ENCODE data around the gene CNPY4.
A peak's percentile ranks its signal among the peaks of the same experiment; 100 is the strongest.

Gene CNPY4

DNA sequence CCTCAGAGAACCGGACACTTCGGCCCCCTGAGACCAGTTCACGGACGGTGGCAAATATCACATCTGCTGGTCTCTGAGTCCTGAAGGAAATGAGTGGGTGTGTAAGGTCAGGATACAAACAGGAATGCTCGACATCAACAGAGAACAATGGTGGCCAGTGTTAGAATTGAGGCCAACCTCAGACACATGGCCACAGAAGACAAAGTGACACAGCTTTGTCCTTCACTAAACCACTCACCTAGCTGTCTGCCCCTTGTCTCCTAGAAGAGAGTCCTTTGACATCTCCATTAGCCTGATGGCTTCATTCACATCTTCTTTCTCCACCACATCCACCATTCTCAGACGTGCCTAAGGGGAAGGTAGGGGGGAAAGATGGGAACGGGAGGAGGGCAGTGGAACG, 26.4 kb upstream of the CNPY4 start:
- DNase-seq: no peak

DNA sequence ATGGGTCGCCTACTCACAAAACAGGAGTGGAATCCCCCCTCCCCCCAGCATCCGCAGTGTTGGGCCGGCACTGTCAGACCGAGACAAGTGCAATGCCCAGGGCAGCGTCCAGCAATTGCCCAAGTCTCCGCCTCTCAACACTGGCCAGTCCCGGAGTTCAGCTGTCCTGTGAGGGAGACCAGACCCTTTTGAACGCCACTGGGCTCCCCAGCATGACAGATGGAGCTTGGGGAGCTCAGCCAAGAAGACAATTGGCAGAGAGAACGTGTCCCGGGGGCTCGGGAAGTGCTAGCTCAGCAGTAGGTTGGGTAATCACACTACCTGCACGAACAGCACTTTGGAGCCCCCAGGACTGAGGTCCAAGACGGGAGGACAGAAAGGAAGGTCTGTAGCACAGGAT, 25.9 kb upstream of the CNPY4 start:
- no peak for DNase-seq

DNA sequence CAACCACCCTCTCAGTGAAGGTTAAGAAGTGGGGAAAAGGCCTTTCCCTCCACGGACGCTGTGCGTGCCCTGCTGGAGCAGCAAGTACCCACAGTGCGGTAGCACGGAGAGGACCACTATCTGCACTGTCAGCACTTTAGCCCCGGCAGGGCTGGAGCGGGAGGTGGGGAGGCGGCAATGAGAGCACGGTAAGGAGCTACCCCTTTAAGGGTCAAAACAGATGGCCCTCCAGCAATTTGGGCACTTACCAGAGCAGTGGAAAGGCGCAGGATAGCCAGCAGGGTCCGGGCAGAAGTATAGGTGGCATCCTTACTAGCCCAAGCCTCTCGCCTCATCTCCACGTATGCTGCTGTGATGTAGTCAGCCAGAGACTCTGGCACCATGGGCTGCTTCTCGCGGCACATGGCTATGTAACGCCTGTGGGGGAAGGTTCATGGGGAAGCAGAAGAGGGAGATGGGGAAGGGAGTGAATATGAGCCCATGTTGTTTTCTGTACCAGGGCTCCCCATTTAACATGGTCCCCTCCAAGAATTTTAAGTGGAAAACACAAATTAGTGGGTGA, 25.4 kb upstream of the CNPY4 start:
- no peak for DNase-seq

DNA sequence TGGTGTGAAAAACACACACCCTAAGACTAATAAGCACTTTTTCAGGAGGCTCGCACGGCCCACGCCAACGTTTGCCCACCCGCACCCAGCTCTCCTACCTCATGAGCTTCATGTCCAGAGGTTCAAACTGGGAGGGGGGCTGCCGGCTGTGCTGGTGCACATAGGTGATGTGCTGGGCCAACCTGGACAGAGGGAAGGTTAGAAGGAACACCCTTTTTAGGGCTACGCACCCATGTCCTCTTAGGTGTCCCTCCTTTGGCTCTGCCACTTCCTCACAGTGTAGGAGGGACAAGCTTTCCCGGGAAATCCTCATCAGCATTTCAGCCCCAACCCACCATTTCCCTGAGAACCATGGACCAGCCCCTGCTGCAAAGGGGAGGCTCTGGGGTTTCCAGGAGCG, 24.1 kb upstream of the CNPY4 start:
- no peak for DNase-seq

DNA sequence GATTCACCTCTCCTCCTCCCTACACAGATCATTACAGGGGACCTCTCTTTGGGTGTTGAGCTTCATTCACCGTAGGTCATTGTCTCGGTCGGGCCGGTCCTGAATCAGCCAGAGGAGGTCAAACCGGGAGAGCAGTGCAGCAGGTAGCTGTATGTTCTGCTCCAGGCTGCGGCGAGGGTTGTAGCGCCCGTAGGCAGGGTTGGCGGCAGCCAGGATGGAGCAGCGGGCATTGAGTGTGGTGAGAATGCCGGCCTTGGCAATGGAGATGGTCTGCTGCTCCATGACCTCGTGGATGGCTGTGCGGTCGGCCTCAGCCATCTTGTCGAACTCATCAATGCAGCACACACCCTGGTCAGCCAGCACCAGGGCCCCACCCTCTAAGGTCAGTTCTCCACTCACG, 23.7 kb upstream of the CNPY4 start:
- no peak for DNase-seq

DNA sequence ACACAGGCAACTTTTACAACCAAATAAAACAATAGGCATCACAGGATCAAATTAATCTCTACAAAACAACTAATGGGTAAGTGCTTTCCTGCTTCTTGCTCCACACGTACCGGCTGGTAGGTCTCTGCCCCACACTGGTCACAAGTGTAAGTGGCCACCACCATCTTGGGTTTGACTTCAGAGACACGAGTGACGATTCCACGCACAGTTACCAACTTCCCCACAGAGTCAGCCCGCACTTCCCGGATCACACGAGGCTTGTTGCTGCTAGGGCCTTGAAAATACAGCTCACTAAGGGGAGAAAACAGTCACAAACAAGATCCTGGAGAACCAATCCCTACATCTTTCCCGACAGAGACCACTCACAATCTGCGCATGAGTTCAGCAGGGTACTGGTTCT, 20.5 kb upstream of the CNPY4 start:
- DNase-seq: no peak

DNA sequence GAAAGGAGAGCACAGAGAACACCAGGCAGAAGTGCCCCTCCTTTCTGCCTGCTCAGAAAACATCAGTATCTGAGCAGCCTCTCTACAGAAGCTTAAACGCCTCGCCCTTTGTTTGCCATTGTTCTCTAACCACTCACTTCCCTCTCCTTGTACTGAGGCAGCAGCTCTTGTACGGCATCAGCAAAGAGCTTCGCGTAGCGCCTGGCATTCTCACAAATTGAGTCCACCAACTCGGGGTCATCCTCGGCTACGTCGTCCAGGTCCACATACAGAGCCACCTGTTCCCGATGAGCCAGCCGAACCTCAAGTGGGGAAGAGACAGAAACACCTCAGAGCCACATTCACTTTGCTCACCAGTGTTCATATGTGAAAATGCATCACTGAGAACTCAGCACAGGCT, 20.0 kb upstream of the CNPY4 start:
- DNase-seq: no peak

DNA sequence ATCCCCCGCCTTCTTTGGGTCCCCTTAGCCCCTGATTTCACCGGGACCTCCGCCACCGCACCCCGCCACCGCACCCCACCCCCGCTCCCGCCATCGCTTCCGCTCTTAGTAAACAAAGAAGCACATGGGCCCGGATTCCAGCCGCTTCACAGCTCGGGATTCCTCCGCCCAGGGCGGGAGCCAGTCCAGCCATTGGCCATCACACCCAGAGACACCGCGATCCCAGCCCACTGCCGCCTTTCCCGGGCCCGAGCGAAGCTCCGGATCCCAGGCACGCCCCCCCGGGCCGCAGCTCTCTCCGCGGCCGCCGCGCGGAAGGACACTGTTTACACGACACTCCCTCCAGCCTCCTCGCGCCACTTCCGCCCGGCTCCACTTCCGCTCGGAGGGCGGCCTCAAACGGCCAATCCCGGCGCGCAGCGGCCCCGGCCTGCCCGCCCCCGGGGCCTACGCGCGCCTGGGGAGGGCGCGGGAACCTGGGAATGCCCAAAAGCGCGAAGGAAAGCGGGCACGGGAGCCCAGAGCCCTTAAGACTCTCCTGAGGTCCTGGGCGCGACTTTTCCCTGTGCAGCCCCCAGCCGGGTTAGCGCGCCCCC, 18.9 kb upstream of the CNPY4 start:
- peak; percentile 84 for DNase-seq

DNA sequence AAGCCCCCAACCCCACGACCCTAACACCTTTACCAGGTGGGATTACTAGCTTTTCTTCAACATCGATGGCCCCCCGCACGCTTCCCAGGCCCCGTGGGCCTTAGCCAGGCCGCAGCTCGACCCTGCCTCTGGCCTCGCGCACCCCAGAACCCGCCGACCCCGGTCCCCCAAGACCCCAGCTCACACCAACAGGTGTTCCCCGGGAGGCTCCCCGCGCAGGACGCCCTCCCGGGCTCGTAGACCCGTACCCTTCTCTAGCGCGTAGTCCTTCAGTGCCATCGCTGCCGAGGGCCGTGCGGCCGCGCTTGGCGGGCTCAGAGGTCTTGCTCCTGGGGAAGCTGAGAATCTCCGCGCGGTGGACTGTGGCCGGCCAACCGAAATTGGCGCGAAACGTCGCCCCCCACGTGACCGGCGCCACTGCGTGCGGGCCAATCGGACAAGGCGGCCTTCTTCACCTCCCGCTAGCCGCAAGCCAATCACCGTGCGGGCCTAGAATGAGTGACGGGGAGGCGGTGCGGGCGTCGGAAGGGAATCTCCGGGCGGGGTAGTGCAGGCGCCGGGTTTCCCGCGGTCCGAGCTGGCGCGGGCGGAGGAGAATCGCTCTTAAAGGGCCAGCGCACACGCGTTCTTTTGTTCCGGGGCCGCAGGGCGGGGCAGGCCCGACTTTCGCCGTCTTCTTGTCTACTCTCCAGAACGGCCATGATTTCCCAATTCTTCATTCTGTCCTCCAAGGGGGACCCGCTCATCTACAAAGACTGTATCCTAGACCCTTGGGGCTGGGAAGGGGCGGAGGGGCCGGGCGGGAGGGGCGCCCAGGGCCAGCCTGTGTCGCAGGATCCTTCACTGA, 18.2 kb upstream of the CNPY4 start, which contains the start of the genes AP4M1 and MCM7:
Gene AP4M1 (plus strand): TSS at position 628 of the 847 bp plus-strand sequence. CDS start 72 bp downstream, at position 700.
Gene MCM7 (minus strand): TSS at position 382 of the 847 bp plus-strand sequence. CDS start 103 bp downstream, at position 279.
- DNase-seq: peak; percentile 96

DNA sequence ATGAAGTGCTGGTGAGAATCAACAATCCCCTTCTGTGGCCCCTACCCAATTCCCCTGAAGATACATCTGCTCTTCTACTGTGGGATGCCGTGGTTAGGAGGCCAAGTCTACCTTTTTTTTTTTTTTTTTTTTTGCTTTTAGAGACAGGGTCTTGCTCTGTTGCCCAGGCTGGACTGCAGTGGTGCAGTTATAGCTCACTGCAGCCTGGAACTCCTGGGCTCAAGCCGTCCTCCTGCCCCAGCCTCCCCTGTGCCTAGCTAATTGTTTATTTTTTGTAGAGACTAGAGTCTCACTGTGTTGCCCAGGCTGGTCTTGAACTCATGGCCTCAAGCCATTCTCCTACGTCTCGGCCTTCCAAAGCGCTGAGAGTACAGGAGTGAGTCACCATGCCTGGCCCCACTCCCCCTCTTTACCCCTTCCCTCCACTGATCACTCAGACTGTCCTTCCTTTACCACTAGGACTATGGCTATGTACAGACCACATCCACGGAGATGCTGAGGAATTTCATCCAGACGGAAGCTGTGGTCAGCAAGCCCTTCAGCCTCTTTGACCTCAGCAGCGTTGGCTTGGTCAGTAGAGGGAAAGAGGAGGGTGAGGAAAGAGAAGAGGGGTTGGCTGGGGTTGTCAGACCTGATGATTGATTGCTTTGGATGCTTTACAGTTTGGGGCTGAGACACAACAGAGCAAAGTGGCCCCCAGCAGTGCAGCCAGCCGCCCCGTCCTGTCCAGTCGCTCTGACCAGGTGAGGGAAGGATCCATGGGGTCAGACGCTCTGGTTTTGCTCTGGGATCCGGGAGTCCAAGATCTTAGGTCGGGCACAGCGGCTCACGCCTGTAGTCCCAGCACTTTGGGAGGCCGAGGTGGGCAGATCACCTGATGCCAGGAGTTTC, 16.2 kb upstream of the CNPY4 start:
- DNase-seq: no peak

DNA sequence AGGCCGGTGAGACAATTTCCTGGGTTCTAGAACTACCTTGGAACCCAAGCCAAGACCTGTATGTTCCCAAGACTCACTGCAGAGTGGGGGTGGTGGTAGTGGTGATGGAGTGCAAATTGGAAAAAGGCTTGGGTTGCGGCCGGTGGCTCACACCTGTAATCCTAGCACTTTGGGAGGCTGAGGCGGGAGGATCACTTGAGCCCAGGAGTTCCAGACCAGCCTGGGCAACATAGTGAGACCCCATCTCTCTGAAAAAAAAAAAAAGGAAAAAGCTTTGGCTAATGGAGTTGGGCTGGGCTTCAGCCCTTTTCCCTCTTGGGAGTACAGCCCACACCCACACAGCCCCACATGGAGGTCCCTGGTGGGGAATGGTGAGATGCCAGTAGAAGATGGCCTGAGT, 13.9 kb upstream of the CNPY4 start:
- DNase-seq: no peak

DNA sequence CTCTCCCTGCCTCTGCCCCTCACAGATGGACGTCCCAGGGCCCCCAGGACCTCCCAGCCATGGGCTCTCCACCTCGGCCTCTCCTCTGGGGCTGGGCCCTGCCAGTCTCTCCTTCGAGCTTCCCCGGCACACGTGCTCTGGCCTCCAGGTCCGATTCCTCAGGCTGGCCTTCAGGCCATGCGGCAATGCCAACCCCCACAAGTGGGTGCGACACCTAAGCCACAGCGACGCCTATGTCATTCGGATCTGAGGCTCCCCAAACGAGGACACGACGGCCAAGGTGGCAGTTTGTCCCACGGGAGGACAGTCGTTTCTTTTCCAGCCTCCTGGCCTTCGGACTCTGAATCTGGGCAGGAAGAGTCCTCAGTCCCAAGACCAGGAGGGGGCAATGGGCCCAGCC, 12.8 kb upstream of the CNPY4 start:
- no peak for DNase-seq

DNA sequence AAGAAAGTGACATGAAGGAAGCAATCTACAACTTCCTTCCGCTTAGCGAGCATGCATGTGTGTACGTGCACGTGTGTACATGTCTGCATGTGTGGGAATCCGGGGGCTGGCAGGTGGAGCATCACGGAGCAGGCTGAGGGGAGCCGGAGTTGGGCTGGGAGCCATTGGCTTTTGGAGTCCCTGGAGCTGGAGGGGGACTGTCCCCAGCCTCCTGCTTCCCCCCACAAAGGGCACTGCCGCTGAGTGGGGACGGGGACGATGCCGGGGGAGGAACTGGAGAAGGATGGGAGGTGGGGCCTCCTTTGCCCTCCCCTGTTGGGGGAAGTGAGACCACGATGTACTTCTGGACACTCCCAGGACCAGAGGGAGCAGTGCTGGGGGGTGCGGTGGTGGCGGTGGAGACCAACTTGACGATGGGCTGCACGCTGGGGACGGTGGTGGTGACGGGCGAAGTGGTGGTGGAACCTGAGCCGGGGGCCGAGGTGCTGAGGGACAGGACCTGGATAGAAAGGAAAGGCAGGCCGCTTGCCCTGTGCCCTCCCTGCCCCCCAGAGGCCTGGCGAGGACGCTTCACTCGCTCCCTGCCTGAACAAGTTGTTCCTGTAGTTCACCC, 12.2 kb upstream of the CNPY4 start:
- DNase-seq: no peak

DNA sequence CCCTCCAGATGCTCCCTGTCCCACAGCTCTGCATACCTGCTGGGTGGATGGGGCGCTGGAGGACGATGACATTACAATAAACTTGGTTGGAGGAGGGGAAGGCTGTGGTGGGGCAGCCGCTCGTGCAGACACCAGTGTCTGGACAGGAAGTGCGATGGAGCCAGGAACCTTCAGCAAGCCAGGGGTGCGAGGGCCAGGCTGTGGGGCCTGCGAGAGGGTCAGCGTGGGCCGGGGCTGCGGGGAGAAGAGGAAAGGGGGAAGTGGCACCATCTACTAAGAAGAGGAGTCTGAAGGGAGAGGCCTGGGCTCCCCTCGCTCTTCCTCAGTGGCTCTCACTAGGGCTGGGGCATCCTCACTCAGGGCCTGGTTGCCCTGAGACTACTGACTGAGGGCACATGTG, 11.5 kb upstream of the CNPY4 start:
- no peak for DNase-seq

DNA sequence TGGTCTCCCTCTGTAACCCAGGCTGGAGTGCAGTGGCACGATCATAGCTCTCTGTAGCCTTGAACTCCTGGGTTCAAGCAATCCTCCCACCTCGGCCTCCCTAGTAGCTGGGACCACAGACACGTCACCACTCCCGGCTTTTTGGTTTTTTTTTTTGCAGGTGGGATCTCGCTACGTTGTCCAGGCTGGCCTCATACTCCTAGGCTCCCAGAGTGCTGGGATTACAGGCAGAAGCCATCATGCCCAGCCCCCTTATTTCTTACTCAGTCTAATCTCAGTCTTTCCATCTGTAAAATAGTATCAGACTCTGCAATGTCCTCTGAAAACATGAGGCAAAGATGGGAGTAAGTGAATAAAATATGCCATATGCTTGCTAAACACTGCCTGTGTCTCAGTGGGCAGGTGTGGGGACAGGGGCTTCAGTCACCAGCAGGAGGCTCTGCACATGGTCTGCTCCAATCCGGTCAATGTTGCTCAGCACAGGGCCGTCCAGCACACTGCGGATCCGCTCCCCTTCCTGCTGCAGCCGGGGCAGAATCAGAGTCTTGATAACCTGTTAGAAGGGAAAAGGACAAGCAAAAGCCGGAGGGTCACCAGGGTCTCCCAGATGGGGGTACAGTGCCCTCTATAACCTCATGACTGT, 9.8 kb upstream of the CNPY4 start:
- no peak for DNase-seq

DNA sequence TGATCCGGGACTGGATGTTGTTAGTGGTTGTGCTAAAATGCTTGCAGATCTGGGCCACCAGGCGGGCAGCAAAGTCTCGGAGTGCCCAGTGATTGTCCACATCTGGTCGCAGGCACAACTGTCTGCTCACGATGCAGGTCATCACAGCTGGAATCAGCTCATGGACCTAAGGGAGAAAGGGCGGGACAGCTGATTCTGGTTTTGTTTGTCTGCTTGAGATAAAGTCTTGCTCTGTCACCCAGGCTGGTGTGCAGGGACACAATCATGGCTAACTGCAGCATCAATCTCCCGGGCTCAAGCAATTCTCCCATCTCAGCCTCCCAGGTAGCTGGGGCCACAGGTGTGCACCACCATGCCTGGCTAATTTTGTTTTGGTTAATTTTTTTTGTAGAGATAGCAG, 8.3 kb upstream of the CNPY4 start:
- DNase-seq: no peak

DNA sequence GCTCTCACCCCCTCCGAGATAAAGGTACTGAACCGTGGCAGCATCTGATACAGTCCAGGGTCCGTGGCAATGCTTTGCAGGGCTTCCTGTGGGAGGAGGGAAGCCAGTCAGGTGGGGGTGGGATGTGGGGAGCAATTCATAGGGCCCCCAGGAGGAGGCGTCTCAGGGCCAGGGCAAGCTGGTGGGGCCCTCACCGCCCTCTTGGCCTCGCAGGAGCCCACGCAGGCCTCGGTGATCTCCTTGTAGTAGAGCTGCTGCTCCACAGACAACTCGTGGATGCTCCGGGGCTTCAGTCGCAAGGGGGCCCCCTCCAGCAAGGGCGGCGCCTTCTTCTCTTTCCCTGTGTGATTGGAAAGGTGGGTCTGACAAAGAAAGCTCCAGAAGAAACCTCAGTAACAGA, 7.5 kb upstream of the CNPY4 start:
- DNase-seq: no peak

DNA sequence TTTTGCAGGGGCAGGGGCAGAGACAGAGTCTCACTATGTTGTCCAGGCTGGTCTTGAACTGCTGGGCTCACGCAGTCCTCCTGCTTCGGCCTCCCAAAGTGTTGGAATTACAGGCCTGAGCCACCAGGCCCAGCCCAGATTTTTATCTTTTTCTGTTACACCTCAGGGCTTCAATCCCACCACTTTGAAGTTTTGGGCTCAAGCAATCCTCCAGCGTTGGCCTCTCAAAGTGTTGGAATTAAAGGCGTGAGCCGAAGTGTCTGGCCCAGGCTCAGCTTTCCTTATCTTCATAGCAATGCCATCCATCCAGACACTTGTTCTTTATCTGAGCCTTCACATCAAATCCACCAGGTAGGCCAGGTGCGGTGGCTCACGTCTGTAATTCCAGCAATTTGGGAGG, 4.4 kb upstream of the CNPY4 start:
- no peak for DNase-seq

DNA sequence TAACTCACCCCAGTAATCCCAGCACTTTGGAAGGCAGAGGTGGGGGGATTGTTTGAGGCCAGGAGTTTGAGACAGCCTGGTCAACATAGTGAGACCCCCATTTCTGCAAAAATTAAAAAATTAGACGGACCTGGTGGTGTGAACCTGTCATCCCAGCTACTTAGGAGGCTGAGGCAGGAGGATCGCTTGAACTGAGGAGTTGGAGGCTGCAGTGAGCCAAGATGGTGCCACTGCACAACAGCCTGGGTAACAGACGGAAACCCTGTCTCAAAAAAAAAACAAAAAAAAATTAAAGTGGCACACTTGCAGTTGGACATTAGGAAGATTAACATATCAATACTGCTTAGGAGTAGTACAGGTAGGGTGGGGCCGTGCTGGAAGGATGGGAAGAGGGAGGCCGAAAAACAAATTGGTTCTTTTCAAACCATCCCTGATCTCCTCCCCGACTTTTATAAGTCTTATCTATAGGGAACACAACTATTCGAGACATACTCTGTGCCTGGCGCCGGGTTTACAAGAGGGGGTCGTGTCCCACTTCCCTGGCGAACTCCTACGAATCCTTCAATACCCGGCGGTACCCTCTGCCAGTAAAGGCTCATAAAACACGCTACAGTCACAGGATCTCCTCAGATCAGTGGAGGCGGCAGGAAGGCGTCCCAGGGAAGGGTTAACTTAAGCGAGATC, 904 bp upstream of the CNPY4 start:
- DNase-seq: no peak

DNA sequence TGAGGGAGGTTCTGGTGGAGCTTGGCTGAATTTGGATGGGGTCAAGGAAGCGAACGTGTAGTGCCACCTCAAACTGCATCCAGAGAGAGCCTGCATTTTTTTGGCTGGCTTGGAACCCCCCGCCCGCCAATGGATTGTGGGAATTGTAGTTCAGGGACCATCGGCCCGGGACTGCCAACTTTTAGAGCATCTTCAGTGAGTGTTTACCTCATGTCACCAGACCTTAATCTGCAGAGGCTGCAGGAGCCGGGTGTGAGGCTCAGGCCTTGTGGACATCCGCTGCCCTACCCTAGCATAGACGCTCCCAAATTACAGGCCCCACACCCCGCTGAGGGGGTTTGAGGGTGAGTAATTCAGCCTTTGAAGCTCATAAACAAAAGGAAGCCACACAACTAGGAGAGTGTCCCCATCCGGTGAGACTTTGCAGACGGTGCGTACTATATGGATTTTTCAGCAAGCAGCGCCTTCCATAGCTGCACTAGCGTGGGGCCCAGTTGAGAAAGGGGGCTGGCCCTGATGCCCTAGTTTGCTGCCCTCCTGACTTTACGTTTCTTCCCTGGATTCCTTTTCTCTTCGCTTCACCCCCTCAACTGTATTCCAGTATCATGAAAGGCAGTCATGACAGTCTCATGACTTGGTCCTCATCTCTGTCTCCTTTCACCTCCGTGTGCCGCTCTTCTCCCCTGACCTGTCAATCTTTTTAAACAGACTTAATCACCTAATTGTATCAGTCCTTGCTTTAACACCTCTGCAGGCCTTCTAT, 717 bp downstream of the CNPY4 start:
- DNase-seq: peak; percentile 60

DNA sequence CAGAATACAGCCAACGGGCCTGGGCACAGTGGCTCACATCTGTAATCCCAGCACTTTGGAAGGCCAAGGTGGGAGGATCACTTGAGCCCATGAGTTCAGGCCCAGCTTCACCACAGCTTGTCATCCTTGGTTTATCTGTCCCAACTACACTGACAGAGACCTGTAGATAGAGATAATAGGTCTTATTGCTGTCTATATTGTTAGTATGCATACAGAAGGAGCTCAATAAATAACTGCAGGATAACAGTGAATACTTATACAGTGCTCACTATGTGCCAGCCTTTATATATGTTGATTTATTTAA, 1.3 kb downstream of the CNPY4 start:
- no peak for DNase-seq

Data from CD4-positive, alpha-beta T cell treated with Interleukin-15 for 1 hour (primary cell).